T follicular helper cell (primary cell): ENCODE measurements around the gene PIK3R5.
A peak's percentile ranks its signal among the peaks of the same experiment; 100 is the strongest.

Experiments
- DNase-seq: peaks from one replicate; pipeline ENCODE4 v3.0.0-alpha.2; 2020; ENCODE audit warnings: low read depth

Gene PIK3R5

GRCh38 chr17:8896641-8897635 is 68.6 kb downstream of the PIK3R5 start:
- no peak for DNase-seq

GRCh38 chr17:8896087-8896486 is 69.4 kb downstream of the PIK3R5 start:
- no peak for DNase-seq

GRCh38 chr17:8894673-8895578 is 70.6 kb downstream of the PIK3R5 start:
- peak; percentile 33 for DNase-seq

GRCh38 chr17:8894202-8894671 is 71.3 kb downstream of the PIK3R5 start:
- no peak for DNase-seq

GRCh38 chr17:8893621-8894201 is 71.8 kb downstream of the PIK3R5 start:
- no peak for DNase-seq

GRCh38 chr17:8893059-8893458 is 72.4 kb downstream of the PIK3R5 start:
- no peak for DNase-seq

- DNase-seq, result no peak
These were observed 73.2 kb downstream of the PIK3R5 start for GRCh38 chr17:8892338-8892690.

GRCh38 chr17:8890671-8891070 is 74.8 kb downstream of the PIK3R5 start:
- DNase-seq, result no peak

- no peak for DNase-seq
These were observed 75.9 kb downstream of the PIK3R5 start for GRCh38 chr17:8889458-8890210.

- no peak for DNase-seq
These were observed 76.7 kb downstream of the PIK3R5 start for GRCh38 chr17:8888704-8889302.

- no peak for DNase-seq
These were observed 77.4 kb downstream of the PIK3R5 start for GRCh38 chr17:8887834-8888703.

- DNase-seq, result no peak
These were observed 78.2 kb downstream of the PIK3R5 start for GRCh38 chr17:8887301-8887700.

GRCh38 chr17:8885967-8886684 is 79.4 kb downstream of the PIK3R5 start:
- no peak for DNase-seq

GRCh38 chr17:8885163-8885966 is 80.1 kb downstream of the PIK3R5 start:
- peak; percentile 62 for DNase-seq

- no peak for DNase-seq
These were observed 81.0 kb downstream of the PIK3R5 start for GRCh38 chr17:8884336-8884990.

- no peak for DNase-seq
These were observed 82.2 kb downstream of the PIK3R5 start for GRCh38 chr17:8883353-8883752.

GRCh38 chr17:8881606-8882005 is 83.9 kb downstream of the PIK3R5 start:
- DNase-seq, result no peak

- no peak for DNase-seq
These were observed 85.0 kb downstream of the PIK3R5 start for GRCh38 chr17:8880466-8880865.
